H1 (cell line): ENCODE measurements around the gene ARHGEF28. TPM values are rescaled to one million over a fixed set of nuclear protein-coding genes. Genes with fewer than 3 reads are reported as not detected.

Source experiments
- KDM1A ChIP-seq: fragments of 200-600, 300-600 bp; sonication (generic); IDR thresholded peaks from 2 replicates; pipeline ENCODE4 v1.7.1; 2016; ENCODE audit warnings: mild to moderate bottlenecking, low read length, borderline replicate concordance
- PHF8 ChIP-seq: fragments of 200-600 bp; sonication (generic); conservative IDR thresholded peaks from 2 replicates; pipeline ENCODE4 v1.7.1; 2012; ENCODE audit warnings: low read depth, mild to moderate bottlenecking, inconsistent platforms, low read length, moderate library complexity
- polyA plus RNA-seq, 7 experiments: library from polyadenylated mRNA; depleted of rRNA in 3 of 7; stranded (reverse) in 5 of 7; unstranded in 2 of 7; fragments of >200 nt in 5 of 7; fragments of 200-250 nt in 2 of 7; gene quantifications; 1 replicate in 5 of 7; 2 replicates in 1 of 7; 4 replicates in 1 of 7; pipeline versions ENCODE4 v1.2.1 to v1.2.3, GENCODE V29; 2011 to 2013; ENCODE audit warnings: missing spikeins in 2 of 7, mixed read lengths in 2 of 7
- total RNA-seq: library from RNA; stranded (reverse); fragmentation: NEBNext Ultra II Directional; extraction: Animal tissue kit (Norgen Biotek cat#: 25700); gene quantifications from 2 replicates; pipeline ENCODE4 v1.2.1, GENCODE V29; 2021

Gene ARHGEF28
- total and polyA plus RNA-seq, 2 of the 8 experiments (the other 6 are each of a cell fraction or from before 2014, with no cell fraction given) = 0.33 to 1.0 TPM

GRCh38 chr5:73894860-73895259 is 268.9 kb downstream of the ARHGEF28 start (continued):
- TF ChIP-seq PHF8 (no peak), KDM1A (no peak)
